CMK (cell line): ENCODE results near the gene PDE6B.
A peak's percentile ranks its signal among the peaks of the same experiment; 100 is the strongest.
"Not testable (repeated sequence)": the region's sequence is repeated elsewhere in the genome, so short reads cannot be mapped to it uniquely, and the experiment has no call there.

ENCODE experiments used
- DNase-seq: peaks from one replicate; pipeline ENCODE4 v3.0.0-alpha.2; 2010; ENCODE audit warnings: low read depth

Gene PDE6B

GRCh38 chr4:656436-657337 lies 31.3 kb downstream of the PDE6B start:
- DNase-seq = no peak

GRCh38 chr4:657338-657833 lies 32.0 kb downstream of the PDE6B start:
- DNase-seq = no peak

- DNase-seq = no peak
These were observed 32.7 kb downstream of the PDE6B start for GRCh38 chr4:657834-658667.

GRCh38 chr4:658681-659667 lies 33.6 kb downstream of the PDE6B start:
- no peak for DNase-seq

- no peak for DNase-seq
These were observed 34.5 kb downstream of the PDE6B start for GRCh38 chr4:659851-660250.

GRCh38 chr4:660401-660800 lies 35.0 kb downstream of the PDE6B start:
- DNase-seq = no peak

GRCh38 chr4:661231-661630 lies 35.9 kb downstream of the PDE6B start:
- no peak for DNase-seq

- no peak for DNase-seq
These were observed 36.7 kb downstream of the PDE6B start for GRCh38 chr4:661881-662761.

- DNase-seq = no peak
These were observed 37.7 kb downstream of the PDE6B start for GRCh38 chr4:663046-663437.

- DNase-seq = peak; percentile 56
These were observed 38.4 kb downstream of the PDE6B start for GRCh38 chr4:663438-664428.

GRCh38 chr4:664713-665231 lies 39.4 kb downstream of the PDE6B start:
- no peak for DNase-seq

GRCh38 chr4:665381-665750 lies 40.0 kb downstream of the PDE6B start:
- DNase-seq = no peak

GRCh38 chr4:665751-666435 lies 40.5 kb downstream of the PDE6B start:
- no peak for DNase-seq

GRCh38 chr4:666436-666810 lies 41.0 kb downstream of the PDE6B start:
- no peak for DNase-seq

- no peak for DNase-seq
These were observed 41.6 kb downstream of the PDE6B start for GRCh38 chr4:666822-667544.

GRCh38 chr4:667545-667925 lies 42.2 kb downstream of the PDE6B start:
- no peak for DNase-seq

- not testable (repeated sequence) for DNase-seq
These were observed 42.8 kb downstream of the PDE6B start for GRCh38 chr4:668219-668618.
